HG03025 (cell line): ENCODE data around the gene MGRN1.

Experiments
- ATAC-seq: cut with Tn5 transposase; IDR thresholded peaks from one replicate; pipeline ENCODE4 v1.9.1; 2021; ENCODE audit warnings: mild to moderate bottlenecking, moderate library complexity; ENCODE audit not compliant: unreplicated experiment, low FRiP score

MGRN1 gene

GRCh38 chr16:4684058-4684715 lies 59.6 kb downstream of the MGRN1 start:
- ATAC-seq = no peak

- ATAC-seq = no peak
Observed at GRCh38 chr16:4684763-4685162, 60.1 kb downstream of the MGRN1 start.

- no peak for ATAC-seq
Observed at GRCh38 chr16:4685292-4685691, 60.7 kb downstream of the MGRN1 start.

- no peak for ATAC-seq
Observed at GRCh38 chr16:4685776-4686496, 61.3 kb downstream of the MGRN1 start.

GRCh38 chr16:4686497-4687210 lies 62.0 kb downstream of the MGRN1 start:
- no peak for ATAC-seq

- no peak for ATAC-seq
Observed at GRCh38 chr16:4687416-4687815, 62.8 kb downstream of the MGRN1 start.

GRCh38 chr16:4687946-4688673 lies 63.5 kb downstream of the MGRN1 start:
- no peak for ATAC-seq

GRCh38 chr16:4688674-4689045 lies 64.0 kb downstream of the MGRN1 start:
- no peak for ATAC-seq

GRCh38 chr16:4689091-4689671 lies 64.6 kb downstream of the MGRN1 start:
- ATAC-seq = no peak

- ATAC-seq = no peak
Observed at GRCh38 chr16:4689864-4690704, 65.5 kb downstream of the MGRN1 start.

GRCh38 chr16:4690946-4691665 lies 66.5 kb downstream of the MGRN1 start:
- ATAC-seq = no peak

- no peak for ATAC-seq
Observed at GRCh38 chr16:4691666-4692412, 67.2 kb downstream of the MGRN1 start.

GRCh38 chr16:4692460-4693295 lies 68.1 kb downstream of the MGRN1 start:
- ATAC-seq = peak; percentile 8

- ATAC-seq = peak; percentile 85
Observed at GRCh38 chr16:4693296-4693955, 68.8 kb downstream of the MGRN1 start, which contains the start of gene NUDT16L1. NUDT16L1 (plus strand) TSS chr16:4693562; CDS start chr16:4693727, 165 bp downstream.

GRCh38 chr16:4693956-4694641 lies 69.5 kb downstream of the MGRN1 start:
- ATAC-seq = no peak
